GM23338 (cell line): ENCODE results near the gene EBI3. TPM values are rescaled to one million over a fixed set of nuclear protein-coding genes. Genes with fewer than 3 reads are reported as not detected.

Experiments used
- ATAC-seq: fragments of 200-7000 bp; cut with Tn5 transposase; 3 replicates; pipeline ENCODE4 v1.9.1; 2020
- DNase-seq: peaks from one replicate; pipeline ENCODE4 v3.0.0-alpha.2; 2015; ENCODE audit warnings: low spot score
- H2AFZ ChIP-seq: fragments of 200-600 bp; sonication (generic); 2 replicates; pipeline ENCODE4 v1.8.0; 2016; ENCODE audit warnings: antibody characterized with exemption, mild to moderate bottlenecking, moderate library complexity
- H3F3A ChIP-seq: fragments of 200-600 bp; sonication (generic); replicated peaks from 2 replicates; pipeline ENCODE4 v1.8.0; 2017; ENCODE audit warnings: antibody characterized with exemption, mixed run types, low read depth
- H3K27ac ChIP-seq: fragments of 200-600 bp; sonication (generic); 2 replicates; pipeline ENCODE4 v1.6.1; 2016; ENCODE audit warnings: low read depth
- H3K27me3 ChIP-seq: fragments of 200-600 bp; sonication (generic); 2 replicates; pipeline ENCODE4 v1.8.0; 2016; ENCODE audit warnings: mild to moderate bottlenecking, mixed run types, moderate library complexity; ENCODE audit not compliant: insufficient read depth
- H3K36me3 ChIP-seq: fragments of 200-600 bp; sonication (generic); 2 replicates; pipeline ENCODE4 v1.8.0; 2016; ENCODE audit warnings: mild to moderate bottlenecking; ENCODE audit not compliant: insufficient read depth
- H3K4me1 ChIP-seq: fragments of 200-600 bp; sonication (generic); 2 replicates; pipeline ENCODE4 v1.8.0; 2016; ENCODE audit warnings: mild to moderate bottlenecking, moderate library complexity; ENCODE audit not compliant: insufficient read depth
- H3K4me2 ChIP-seq: fragments of 200-600 bp; sonication (generic); 2 replicates; pipeline ENCODE4 v1.7.1; 2017; ENCODE audit warnings: mixed run types
- H3K4me3 ChIP-seq: fragments of 200-600 bp; sonication (generic); 2 replicates; pipeline ENCODE4 v1.6.1; 2016; ENCODE audit warnings: mixed run types
- H3K79me2 ChIP-seq: fragments of 200-600 bp; sonication (generic); replicated peaks from 2 replicates; pipeline ENCODE4 v1.8.0; 2017; ENCODE audit warnings: mild to moderate bottlenecking; ENCODE audit not compliant: insufficient read depth
- H3K9me2 ChIP-seq: fragments of 200-600 bp; sonication (generic); 2 replicates; pipeline ENCODE4 v1.8.0; 2017; ENCODE audit not compliant: insufficient read depth
- H4K20me1 ChIP-seq: fragments of 200-600 bp; sonication (generic); replicated peaks from 2 replicates; pipeline ENCODE4 v1.8.0; 2017; ENCODE audit warnings: mild to moderate bottlenecking; ENCODE audit not compliant: insufficient read depth
- H3K27ac Mint-ChIP-seq: 2 replicates; pipeline ENCODE4 v1.8.0; 2020; ENCODE audit warnings: inconsistent platforms, mild to moderate bottlenecking, moderate library complexity, mixed read lengths
- H3K27me3 Mint-ChIP-seq: 3 replicates; pipeline ENCODE4 v1.8.0; 2022; ENCODE audit warnings: low read depth, mild to moderate bottlenecking, moderate library complexity, mixed read lengths, inconsistent platforms; ENCODE audit not compliant: insufficient read depth, poor library complexity
- H3K36me3 Mint-ChIP-seq: 3 replicates; pipeline ENCODE4 v1.8.0; 2021; ENCODE audit warnings: low read depth, mild to moderate bottlenecking, inconsistent platforms, moderate library complexity, mixed read lengths
- H3K4me1 Mint-ChIP-seq: 3 replicates; pipeline ENCODE4 v1.8.0; 2020; ENCODE audit warnings: mild to moderate bottlenecking, inconsistent platforms, mixed read lengths
- H3K4me3 Mint-ChIP-seq: 3 replicates; pipeline ENCODE4 v1.8.0; 2021; ENCODE audit warnings: moderate library complexity, mild to moderate bottlenecking, inconsistent platforms, mixed read lengths
- H3K9me3 Mint-ChIP-seq: 3 replicates; pipeline ENCODE4 v1.8.0; 2020; ENCODE audit warnings: moderate library complexity, mild to moderate bottlenecking, inconsistent platforms, mixed read lengths
- CREB1 ChIP-seq: fragments of 250-450 bp; sonication (Bioruptor Pico); IDR thresholded peaks from 2 replicates; pipeline ENCODE4 v1.5.0; 2020; ENCODE audit warnings: low read depth, mild to moderate bottlenecking, moderate library complexity
- CTCF ChIP-seq, 2 experiments: fragments of 200-600 bp in 1 of 2; sonication (generic) in 1 of 2; conservative IDR thresholded peaks; 2 replicates each; pipeline versions ENCODE4 v1.5.1 to v1.6.1; 2016 to 2017; ENCODE audit warnings: antibody characterized with exemption in 2 of 2, low read depth in 2 of 2, mild to moderate bottlenecking in 2 of 2, moderate library complexity in 1 of 2
- ETS1 ChIP-seq: IDR thresholded peaks from 2 replicates; pipeline ENCODE4 v1.6.1; 2016; ENCODE audit warnings: antibody characterized with exemption
- EZH2 ChIP-seq: fragments of 200-600 bp; sonication (generic); IDR thresholded peaks from one replicate; pipeline ENCODE4 v1.8.0; 2017; ENCODE audit warnings: antibody characterized with exemption, mild to moderate bottlenecking, low read depth; ENCODE audit not compliant: unreplicated experiment
- EZH2phosphoT487 ChIP-seq: fragments of 200-600 bp; sonication (generic); IDR thresholded peaks from one replicate; pipeline ENCODE4 v1.8.1; 2018; ENCODE audit warnings: antibody characterized with exemption; ENCODE audit not compliant: unreplicated experiment
- JUNB ChIP-seq: IDR thresholded peaks from one replicate; pipeline ENCODE4 v1.6.1; 2016; ENCODE audit warnings: antibody characterized with exemption; ENCODE audit not compliant: unreplicated experiment
- NANOG ChIP-seq: IDR thresholded peaks from 2 replicates; pipeline ENCODE4 v1.6.1; 2016; ENCODE audit warnings: antibody characterized with exemption, borderline replicate concordance
- POLR2AphosphoS5 ChIP-seq: IDR thresholded peaks from 2 replicates; pipeline ENCODE4 v1.6.1; 2016; ENCODE audit warnings: antibody characterized with exemption, low read depth
- REST ChIP-seq: IDR thresholded peaks from one replicate; pipeline ENCODE4 v1.6.1; 2018; ENCODE audit warnings: antibody characterized with exemption; ENCODE audit not compliant: unreplicated experiment
- STAT1 ChIP-seq: IDR thresholded peaks from one replicate; pipeline ENCODE4 v1.6.1; 2016; ENCODE audit warnings: antibody characterized with exemption; ENCODE audit not compliant: unreplicated experiment
- ZNF114 ChIP-seq: fragments of 250-450 bp; sonication (Bioruptor Pico); IDR thresholded peaks from 2 replicates; pipeline ENCODE4 v1.5.0; 2020; ENCODE audit warnings: mild to moderate bottlenecking, moderate library complexity
- ZNF331 ChIP-seq: fragments of 250-450 bp; sonication (Bioruptor Pico); IDR thresholded peaks from 2 replicates; pipeline ENCODE4 v1.5.0; 2020; ENCODE audit warnings: low read depth, mild to moderate bottlenecking, moderate library complexity
- ZNF462 ChIP-seq: fragments of 250-450 bp; sonication (Bioruptor Pico); IDR thresholded peaks from 2 replicates; pipeline ENCODE4 v1.5.0; 2020; ENCODE audit warnings: mild to moderate bottlenecking, moderate library complexity
- polyA plus RNA-seq: library from polyadenylated mRNA; unstranded; fragments of >200 nt; fragmentation: Nextera tagmentation; extraction: Ambion mirVana; gene quantifications from 2 replicates; pipeline ENCODE4 v1.2.1, GENCODE V29; 2016
- total RNA-seq: library from RNA; depleted of rRNA; stranded (reverse); fragments of >200 nt; shearing (Covaris generic); gene quantifications from 2 replicates; pipeline ENCODE4 v1.2.3, GENCODE V29; 2014

The EBI3 gene
- total and polyA plus RNA-seq, 2 experiments from 2014 or later: 0.52 to 1.4 TPM

- Histone ChIP-seq H3K9me2 (peaks cover 5% of the 10 kb centered on the region), H4K20me1 (no peaks in the 10 kb centered on the region), H3K4me3 (peak overlapping the region; percentile 81; the same call in 1 of the 2 replicates), H3K4me1 (peaks cover 3% of the 10 kb centered on the region; the same call in 1 of the 2 replicates), H3K79me2 (no peaks in the 10 kb centered on the region), H3K27ac (no peak overlapping the region), H3K36me3 (no peaks in the 10 kb centered on the region), H3K4me2 (no peak overlapping the region), H3K27me3 (peaks cover 6% of the 10 kb centered on the region; the same call in 1 of the 2 replicates), H2AFZ (no peak overlapping the region), H3F3A (peaks cover 14% of the 10 kb centered on the region)
- TF ChIP-seq ZNF462 (no peak), EZH2phosphoT487 (no peak), NANOG (no peak), ZNF331 (CRISPR knock-in tag) (no peak), EZH2 (no peak), ETS1 (no peak), ZNF114 (CRISPR knock-in tag) (no peak), STAT1 (no peak), REST (no peak), CREB1 (CRISPR knock-in tag) (no peak), POLR2AphosphoS5 (no peak), JUNB (no peak), CTCF (conservative IDR thresholded peaks at IDR 0.05; ENCODE audit: low read depth in 2 of 2) (no peak)
- no peak overlapping the region for H3K27ac Mint-ChIP-seq
- ATAC-seq (no peak), DNase-seq (no peak)
- peaks cover 23% of the 10 kb centered on the region for H3K4me1 Mint-ChIP-seq
- H3K36me3 Mint-ChIP-seq: peaks cover 8% of the 10 kb centered on the region; the same call in 1 of the 3 replicates
- H3K27me3 Mint-ChIP-seq: peaks cover 24% of the 10 kb centered on the region
- peak overlapping the region; percentile 79 for H3K4me3 Mint-ChIP-seq
- peaks cover 11% of the 10 kb centered on the region for H3K9me3 Mint-ChIP-seq
Measured at GRCh38 chr19:4197228-4197624, 32.1 kb upstream of the EBI3 start.
